Karpas-422 (cell line): ENCODE results near the gene BCAS4. TPM values are rescaled to one million over a fixed set of nuclear protein-coding genes. Genes with fewer than 3 reads are reported as not detected.
"Not testable (repeated sequence)": the region's sequence is repeated elsewhere in the genome, so short reads cannot be mapped to it uniquely, and the experiment has no call there.

Source experiments
- DNase-seq: peaks from one replicate; pipeline ENCODE4 v3.0.0-alpha.2; 2015
- H2AFZ ChIP-seq: fragments of 200-600 bp; sonication (generic); 2 replicates; pipeline ENCODE4 v1.6.1; 2014; ENCODE audit warnings: antibody characterized with exemption, low read length, mixed read lengths
- H3K27ac ChIP-seq: fragments of 200-600 bp; sonication (generic); 2 replicates; pipeline ENCODE4 v1.5.1; 2014; ENCODE audit warnings: mild to moderate bottlenecking, low read length, moderate library complexity
- H3K27me3 ChIP-seq: fragments of 200-600 bp; sonication (generic); 2 replicates; pipeline ENCODE4 v1.6.1; 2014; ENCODE audit warnings: low read length, mixed read lengths
- H3K36me3 ChIP-seq: fragments of 200-600 bp; sonication (generic); 2 replicates; pipeline ENCODE4 v1.6.1; 2014; ENCODE audit warnings: low read length, mixed read lengths; ENCODE audit not compliant: insufficient read depth
- H3K4me1 ChIP-seq: fragments of 200-600 bp; sonication (generic); 2 replicates; pipeline ENCODE4 v1.6.1; 2014; ENCODE audit warnings: mild to moderate bottlenecking, low read length, mixed read lengths
- H3K4me2 ChIP-seq: fragments of 200-600 bp; sonication (generic); 2 replicates; pipeline ENCODE4 v1.6.1; 2014; ENCODE audit warnings: low read length, low read depth, mild to moderate bottlenecking; ENCODE audit not compliant: poor library complexity, severe bottlenecking
- H3K4me3 ChIP-seq: fragments of 200-600 bp; sonication (generic); 2 replicates; pipeline ENCODE4 v1.5.1; 2014; ENCODE audit warnings: mild to moderate bottlenecking, antibody characterized with exemption, low read length, mixed read lengths
- H3K79me2 ChIP-seq: fragments of 200-600 bp; sonication (generic); 2 replicates; pipeline ENCODE4 v1.6.1; 2014; ENCODE audit warnings: mild to moderate bottlenecking, low read length, mixed read lengths
- H3K9ac ChIP-seq: fragments of 200-600 bp; sonication (generic); 2 replicates; pipeline ENCODE4 v1.6.0; 2014; ENCODE audit warnings: low read length
- H3K9me2 ChIP-seq: fragments of 200-600 bp; sonication (generic), shearing (Covaris generic); replicated peaks from 2 replicates; pipeline ENCODE4 v1.6.0; 2014; ENCODE audit warnings: mild to moderate bottlenecking, low read length, moderate library complexity; ENCODE audit not compliant: insufficient read depth
- H3K9me3 ChIP-seq: fragments of 300-700, 200-600 bp; sonication (generic); 2 replicates; pipeline ENCODE4 v1.6.1; 2014; ENCODE audit warnings: low read length, mixed read lengths
- H4K20me1 ChIP-seq: fragments of 200-600 bp; sonication (generic); 2 replicates; pipeline ENCODE4 v1.6.1; 2014; ENCODE audit warnings: mild to moderate bottlenecking, antibody characterized with exemption, low read length, low read depth; ENCODE audit not compliant: insufficient read depth
- total RNA-seq: library from RNA; depleted of rRNA; stranded (reverse); fragments of >200 nt; shearing (Covaris generic); gene quantifications from 2 replicates; pipeline ENCODE4 v1.2.3, GENCODE V29; 2014; ENCODE audit warnings: low replicate concordance

Gene BCAS4
- total RNA-seq, 1 experiment from 2014 or later, result 191 TPM

- Histone ChIP-seq H2AFZ (no peak overlapping the region), H3K9me2 (no peaks in the 10 kb centered on the region), H3K4me3 (peak overlapping the region; percentile 52), H3K79me2 (peaks cover 86% of the 10 kb centered on the region), H3K9me3 (no peaks in the 10 kb centered on the region), H3K27ac (peak overlapping the region; percentile 90), H3K4me2 (peak overlapping the region; percentile 57), H3K36me3 (peaks cover 29% of the 10 kb centered on the region), H3K9ac (peak overlapping the region; percentile 64), H3K4me1 (peaks cover 85% of the 10 kb centered on the region), H3K27me3 (no peaks in the 10 kb centered on the region), H4K20me1 (peaks cover 42% of the 10 kb centered on the region)
- no peak for DNase-seq
Measured at GRCh38 chr20:50798650-50799049, 3.8 kb downstream of the BCAS4 start.

- peak overlapping the region; percentile 90 for H3K27ac ChIP-seq
- DNase-seq, result no peak
- no peaks in the 10 kb centered on the region for H3K27me3 ChIP-seq
- no peak overlapping the region for H2AFZ ChIP-seq
- H3K9ac ChIP-seq, result peak overlapping the region; percentile 64
- H3K9me3 ChIP-seq, result no peaks in the 10 kb centered on the region
- H3K79me2 ChIP-seq, result peaks cover 92% of the 10 kb centered on the region
- H3K36me3 ChIP-seq, result peaks cover 29% of the 10 kb centered on the region
- H3K4me3 ChIP-seq, result peak overlapping the region; percentile 52
- peaks cover 87% of the 10 kb centered on the region for H3K4me1 ChIP-seq
- peaks cover 44% of the 10 kb centered on the region for H4K20me1 ChIP-seq
- peak overlapping the region; percentile 57 for H3K4me2 ChIP-seq
- H3K9me2 ChIP-seq, result no peaks in the 10 kb centered on the region
Measured at GRCh38 chr20:50799176-50799889, 4.5 kb downstream of the BCAS4 start.

DNA sequence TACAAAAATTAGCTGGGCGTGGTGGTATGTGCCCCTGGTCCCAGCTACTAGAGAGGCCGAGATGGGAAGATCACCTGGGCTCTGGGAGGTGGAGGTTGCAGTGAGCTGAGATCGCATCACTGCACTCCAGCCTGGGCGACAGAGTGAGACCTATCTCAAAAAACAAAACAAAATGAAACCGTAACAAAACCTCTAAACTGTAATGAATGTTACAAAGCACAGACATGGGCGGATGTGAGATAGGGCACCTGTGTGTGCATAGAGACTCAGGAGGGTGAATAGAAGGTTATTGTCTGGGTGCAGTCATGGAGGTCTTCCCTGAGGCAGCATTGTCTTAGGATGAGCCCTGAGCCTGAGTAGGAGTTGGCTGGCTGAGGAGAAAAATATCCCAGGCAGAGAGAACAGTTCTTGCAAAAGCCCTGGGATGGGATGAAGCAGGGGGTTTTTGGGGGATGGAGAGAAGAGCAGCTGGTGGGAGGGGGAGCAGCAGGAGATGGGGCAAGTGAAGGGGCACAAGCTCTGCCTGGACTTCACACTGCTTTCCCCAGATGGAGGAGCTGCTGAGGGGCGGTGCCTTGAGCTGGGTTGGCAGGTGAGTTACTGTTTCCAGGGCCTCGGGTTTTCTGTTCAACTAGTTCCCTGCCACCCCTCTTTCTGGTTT, 5.2 kb downstream of the BCAS4 start:
- no peaks in the 10 kb centered on the region for H3K27me3 ChIP-seq
- H3K4me3 ChIP-seq, result peak overlapping the region; percentile 52; the same call in 1 of the 2 replicates
- H3K27ac ChIP-seq, result peak overlapping the region; percentile 90
- H3K9me2 ChIP-seq, result no peaks in the 10 kb centered on the region
- peaks cover 97% of the 10 kb centered on the region for H3K79me2 ChIP-seq
- no peaks in the 10 kb centered on the region for H3K9me3 ChIP-seq
- H3K9ac ChIP-seq, result peak overlapping the region; percentile 64
- no peak for DNase-seq
- peaks cover 51% of the 10 kb centered on the region for H4K20me1 ChIP-seq
- H3K36me3 ChIP-seq, result peaks cover 29% of the 10 kb centered on the region
- peaks cover 90% of the 10 kb centered on the region for H3K4me1 ChIP-seq
- H3K4me2 ChIP-seq, result peak overlapping the region; percentile 57
- no peak overlapping the region for H2AFZ ChIP-seq

- H3K27me3 ChIP-seq, H2AFZ ChIP-seq, H3K9ac ChIP-seq, H3K4me2 ChIP-seq, DNase-seq, H3K9me2 ChIP-seq, H3K4me3 ChIP-seq, H3K9me3 ChIP-seq: not testable (repeated sequence)
- Histone ChIP-seq H4K20me1 (peaks cover 62% of the 10 kb centered on the region), H3K4me1 (peaks cover 97% of the 10 kb centered on the region), H3K36me3 (peaks cover 29% of the 10 kb centered on the region), H3K27ac (peak overlapping the region; percentile 90), H3K79me2 (peaks cover 98% of the 10 kb centered on the region)
Measured at GRCh38 chr20:50800986-50801746, 6.3 kb downstream of the BCAS4 start.

DNA sequence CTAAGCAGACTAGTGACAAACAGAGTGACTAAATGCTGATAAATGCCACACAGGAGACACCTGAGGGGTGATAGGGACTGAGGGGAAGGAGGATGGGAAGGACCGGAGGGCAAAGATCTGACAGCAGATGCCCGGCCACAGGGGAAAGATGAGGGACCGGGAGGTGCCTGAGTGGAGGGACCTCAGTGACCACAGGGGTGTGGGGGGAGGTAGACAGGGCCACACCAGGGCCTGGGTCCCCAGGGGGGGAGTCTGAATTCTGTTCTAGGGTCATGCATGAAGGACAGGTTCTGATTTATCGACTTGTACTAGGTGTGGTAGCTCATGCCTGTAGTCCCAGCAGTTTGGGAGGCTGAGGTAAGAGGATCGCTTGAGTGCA, 6.9 kb downstream of the BCAS4 start:
- Histone ChIP-seq H3K36me3 (peaks cover 29% of the 10 kb centered on the region), H3K4me2 (no peak overlapping the region), H3K9me3 (no peaks in the 10 kb centered on the region), H3K4me3 (no peak overlapping the region), H3K9ac (no peak overlapping the region; the same call in 1 of the 2 replicates), H3K27ac (peak overlapping the region; percentile 60), H3K4me1 (peaks cover 95% of the 10 kb centered on the region), H2AFZ (no peak overlapping the region), H3K79me2 (peaks cover 100% of the 10 kb centered on the region), H3K9me2 (no peaks in the 10 kb centered on the region), H3K27me3 (no peaks in the 10 kb centered on the region), H4K20me1 (peaks cover 65% of the 10 kb centered on the region)
- DNase-seq, result no peak

DNA sequence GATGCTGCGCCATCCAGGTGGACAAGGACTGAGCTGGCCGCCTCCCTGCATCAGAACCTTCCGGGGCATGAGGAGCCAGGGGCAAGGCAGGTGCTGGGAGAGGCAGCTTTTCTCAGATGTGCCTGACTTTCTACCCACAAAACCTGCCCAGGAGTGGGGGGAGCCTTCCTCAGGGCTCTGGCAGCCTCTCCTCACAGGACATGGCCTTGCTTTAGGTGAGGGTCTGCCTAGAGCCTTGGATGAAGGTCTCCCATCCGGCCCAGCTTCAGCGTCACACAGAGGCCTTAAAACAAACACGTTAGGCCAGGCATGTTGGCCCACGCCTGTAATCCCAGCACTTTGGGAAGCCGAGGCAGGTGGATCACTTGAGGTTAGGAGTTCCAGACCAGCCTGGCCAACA, 7.4 kb downstream of the BCAS4 start:
- H4K20me1 ChIP-seq, result peaks cover 61% of the 10 kb centered on the region
- DNase-seq, result no peak
- peak overlapping the region; percentile 60 for H3K27ac ChIP-seq
- no peak overlapping the region for H2AFZ ChIP-seq
- H3K27me3 ChIP-seq, result no peaks in the 10 kb centered on the region
- no peaks in the 10 kb centered on the region for H3K9me3 ChIP-seq
- H3K9ac ChIP-seq, result no peak overlapping the region
- no peaks in the 10 kb centered on the region for H3K9me2 ChIP-seq
- H3K4me3 ChIP-seq, result no peak overlapping the region
- no peak overlapping the region for H3K4me2 ChIP-seq
- peaks cover 99% of the 10 kb centered on the region for H3K79me2 ChIP-seq
- H3K4me1 ChIP-seq, result peaks cover 90% of the 10 kb centered on the region
- peaks cover 24% of the 10 kb centered on the region for H3K36me3 ChIP-seq

- peak overlapping the region; percentile 92 for H3K27ac ChIP-seq
- H3K4me3 ChIP-seq, result peak overlapping the region; percentile 43
Measured at GRCh38 chr20:50804437-50805348, 9.8 kb downstream of the BCAS4 start.

More at GRCh38 chr20:50804437-50805348, 9.8 kb downstream of the BCAS4 start:
- Histone ChIP-seq H3K36me3 (peaks cover 18% of the 10 kb centered on the region), H4K20me1 (peaks cover 56% of the 10 kb centered on the region), H3K9ac (peak overlapping the region; percentile 53), H3K9me3 (no peaks in the 10 kb centered on the region), H3K9me2 (no peaks in the 10 kb centered on the region), H3K27me3 (no peaks in the 10 kb centered on the region), H2AFZ (no peak overlapping the region), H3K4me2 (peak overlapping the region; percentile 64), H3K79me2 (peaks cover 99% of the 10 kb centered on the region), H3K4me1 (peaks cover 79% of the 10 kb centered on the region)
- DNase-seq, result no peak
